Stimulated activated CD4-positive, alpha-beta T cell treated with anti-CD3 and anti-CD28 coated beads, Interleukin-15, amount 100 ng/mL, for 1 hour (primary cell): ENCODE data around the gene CMTM1.

Experiments used
- DNase-seq, 2 donors: peaks; one replicate each; pipeline ENCODE4 v3.0.0-alpha.2; 2020; ENCODE audit warnings: low read depth in 1 of 2, low spot score in 1 of 2

Gene CMTM1

GRCh38 chr16:66538910-66539309 lies 27.3 kb upstream of the CMTM1 start:
- no peak for DNase-seq

- DNase-seq = no peak
Measured at GRCh38 chr16:66539623-66540469, 26.4 kb upstream of the CMTM1 start.

GRCh38 chr16:66541388-66542355 lies 24.6 kb upstream of the CMTM1 start:
- DNase-seq = no peak

DNA sequence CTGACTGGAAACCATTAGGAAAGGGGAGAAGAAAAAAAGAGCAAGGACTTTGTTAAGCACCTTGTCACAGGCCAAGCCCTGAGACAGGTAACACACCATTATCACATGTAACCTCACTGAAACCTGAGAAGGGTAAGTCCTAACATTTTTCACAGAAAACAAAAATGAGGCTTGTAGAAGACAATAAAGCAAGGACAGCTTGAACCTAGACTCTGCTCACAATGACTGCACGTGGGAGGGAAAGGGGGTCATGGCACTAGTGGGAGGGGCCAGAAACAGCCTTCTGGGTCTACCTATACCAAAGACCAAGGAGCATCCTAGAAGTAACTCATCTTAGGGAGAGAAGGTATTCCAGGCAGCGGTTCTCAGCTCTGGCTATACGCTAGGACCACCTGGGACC lies 23.8 kb upstream of the CMTM1 start:
- DNase-seq = no peak

GRCh38 chr16:66543541-66543940 lies 22.7 kb upstream of the CMTM1 start:
- no peak for DNase-seq

DNA sequence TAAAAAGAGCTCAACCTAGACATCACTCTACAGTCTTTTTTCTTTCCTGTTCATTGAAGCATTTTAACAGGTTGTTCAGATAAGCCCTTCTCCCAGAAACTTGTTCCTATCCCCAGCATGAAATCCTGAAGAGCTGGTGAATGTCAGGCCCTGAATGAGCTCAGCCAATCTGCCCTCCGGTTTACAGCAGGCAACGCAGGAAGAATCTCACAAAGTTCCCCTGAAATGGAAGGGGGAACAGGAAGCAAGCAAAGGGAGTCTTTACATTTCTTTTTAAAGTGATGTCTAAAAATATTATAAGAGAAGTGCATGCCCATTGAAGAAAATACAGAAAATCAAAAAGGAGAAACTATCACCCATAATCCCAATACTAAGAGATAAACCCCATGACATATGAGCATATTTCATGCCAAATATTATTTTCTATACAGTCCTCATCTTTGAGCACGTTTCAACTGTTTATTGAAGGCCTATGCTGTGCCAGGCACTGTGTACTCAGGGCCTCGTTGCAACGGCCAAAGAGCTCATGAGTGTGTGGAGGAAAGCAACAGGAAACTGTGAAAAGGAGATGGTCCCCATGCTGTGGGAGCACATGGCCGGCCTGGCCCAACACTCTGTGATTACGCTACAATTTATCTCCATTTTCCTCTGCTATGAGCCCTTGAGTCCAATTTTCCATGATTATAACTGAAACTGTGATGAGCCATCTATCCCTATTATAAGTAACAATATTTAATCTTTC lies 22.1 kb upstream of the CMTM1 start:
- no peak for DNase-seq

DNA sequence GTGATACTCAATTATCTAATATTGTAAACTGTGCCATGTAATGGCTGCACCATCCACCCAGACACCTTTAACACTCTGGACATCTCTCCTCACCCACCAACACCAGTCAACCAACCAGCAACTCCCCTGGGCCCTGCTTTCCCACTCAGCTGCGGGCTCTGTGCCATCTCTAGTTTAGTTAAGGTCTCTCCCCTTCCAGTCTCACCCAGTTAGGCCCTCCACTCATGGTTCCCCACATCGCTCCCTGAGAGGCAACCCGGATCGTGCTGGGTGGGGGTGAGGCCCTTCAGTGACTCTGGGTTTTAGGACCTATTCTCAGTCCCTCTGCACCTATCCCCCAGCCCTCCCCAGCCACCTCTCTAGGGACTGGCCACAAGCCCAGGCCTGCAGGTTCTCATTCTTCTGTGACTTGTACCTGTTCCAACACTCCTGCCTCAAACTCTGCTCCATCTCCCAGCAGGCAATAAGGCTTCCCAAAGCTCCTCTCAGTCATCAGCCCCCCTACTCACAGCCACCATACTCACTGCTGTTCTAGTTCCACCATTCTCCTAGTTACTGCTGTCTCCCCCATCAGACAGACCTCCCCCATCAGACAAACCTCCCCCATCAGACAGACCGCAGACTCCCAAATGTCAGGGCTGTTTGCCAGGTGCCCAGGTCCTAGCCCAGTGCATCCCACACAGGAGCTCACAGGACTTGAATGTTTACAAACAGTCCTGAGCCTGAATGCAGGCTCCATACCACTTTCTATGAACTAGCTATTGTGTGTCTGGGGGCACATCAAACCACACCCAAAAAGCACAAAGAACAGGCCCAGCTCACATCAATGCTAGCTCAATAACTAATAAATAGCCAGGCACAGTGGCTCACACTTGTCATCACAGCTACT lies 18.9 kb upstream of the CMTM1 start:
- DNase-seq = no peak

DNA sequence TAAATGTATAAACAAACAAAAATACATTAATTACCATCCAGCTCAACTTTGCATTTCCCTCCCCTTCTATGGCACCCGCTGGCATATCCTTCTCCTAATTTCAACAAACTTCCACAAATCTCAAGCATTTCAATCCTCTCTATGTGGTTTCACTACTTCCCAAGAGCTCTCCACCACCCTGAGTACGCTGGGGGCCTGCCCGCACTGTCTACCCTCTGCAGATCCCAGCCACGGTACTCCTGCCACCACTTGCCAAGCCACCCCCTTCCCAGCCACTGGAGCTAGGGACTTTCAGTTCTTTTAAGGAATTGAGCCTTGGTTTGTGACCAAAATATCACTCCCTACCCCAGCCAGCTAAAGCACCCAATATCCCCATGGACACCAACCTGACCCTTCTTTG lies 18.2 kb upstream of the CMTM1 start:
- DNase-seq = no peak

- DNase-seq = no peak
Measured at GRCh38 chr16:66548868-66549267, 17.4 kb upstream of the CMTM1 start.

- peak; percentile 19 to 57 for DNase-seq
Measured at GRCh38 chr16:66549284-66550131, 16.7 kb upstream of the CMTM1 start, which contains the start of gene TK2. TK2 (minus strand) TSS chr16:66550122; CDS start chr16:66550061, 61 bp downstream.

DNA sequence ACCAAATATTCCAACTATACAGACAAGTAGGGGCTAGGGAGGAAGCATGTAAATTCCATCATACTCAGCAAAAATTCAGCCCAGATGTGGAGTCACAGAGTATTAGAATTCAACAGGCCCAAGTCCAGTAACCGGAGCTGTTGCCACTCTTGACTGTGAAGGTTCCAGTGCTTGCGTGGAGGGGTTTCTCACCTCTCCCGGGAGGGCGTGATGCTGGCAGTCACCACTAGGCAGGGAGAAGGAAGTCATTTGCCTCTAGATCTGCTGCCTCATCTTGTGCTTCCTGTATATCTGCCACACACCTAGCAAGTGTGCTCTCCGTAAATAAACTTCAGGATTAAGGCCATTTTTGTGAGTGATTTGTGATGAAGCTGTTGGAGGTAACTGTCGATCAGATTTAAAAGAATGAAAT lies 14.9 kb upstream of the CMTM1 start:
- peak; percentile 21 to 35 for DNase-seq

DNA sequence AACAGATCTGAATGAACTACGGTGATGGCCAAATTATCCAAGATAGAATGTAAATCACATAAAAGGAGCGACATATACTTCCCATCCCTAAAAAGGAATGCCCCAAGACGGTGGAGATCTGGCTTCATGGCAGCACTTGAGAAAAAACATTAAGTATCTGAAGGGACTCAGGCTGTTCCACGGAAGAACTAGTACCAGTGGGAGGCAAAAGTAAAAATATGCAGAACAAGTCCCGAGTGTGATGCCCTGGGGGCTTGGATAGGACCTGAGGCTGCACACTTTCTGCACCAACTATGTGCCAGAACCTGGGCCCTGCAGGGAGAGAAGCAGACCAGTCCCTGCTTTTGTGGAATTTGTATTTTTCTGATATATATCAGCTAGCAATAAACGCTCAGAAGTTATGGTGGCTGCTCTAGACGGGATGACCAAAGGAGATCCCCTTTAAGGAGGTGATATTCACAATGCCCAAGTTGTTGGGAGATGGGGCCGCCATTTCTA lies 14.4 kb upstream of the CMTM1 start:
- no peak for DNase-seq

- peak; percentile 84 to 89 for DNase-seq
Measured at GRCh38 chr16:66552286-66553177, 13.7 kb upstream of the CMTM1 start, which contains the start of gene CKLF. CKLF (plus strand) TSS chr16:66552576; CDS start chr16:66552716, 140 bp downstream.

GRCh38 chr16:66553223-66553622 lies 13.0 kb upstream of the CMTM1 start:
- no peak for DNase-seq

- no peak for DNase-seq
Measured at GRCh38 chr16:66554021-66554420, 12.2 kb upstream of the CMTM1 start.

DNA sequence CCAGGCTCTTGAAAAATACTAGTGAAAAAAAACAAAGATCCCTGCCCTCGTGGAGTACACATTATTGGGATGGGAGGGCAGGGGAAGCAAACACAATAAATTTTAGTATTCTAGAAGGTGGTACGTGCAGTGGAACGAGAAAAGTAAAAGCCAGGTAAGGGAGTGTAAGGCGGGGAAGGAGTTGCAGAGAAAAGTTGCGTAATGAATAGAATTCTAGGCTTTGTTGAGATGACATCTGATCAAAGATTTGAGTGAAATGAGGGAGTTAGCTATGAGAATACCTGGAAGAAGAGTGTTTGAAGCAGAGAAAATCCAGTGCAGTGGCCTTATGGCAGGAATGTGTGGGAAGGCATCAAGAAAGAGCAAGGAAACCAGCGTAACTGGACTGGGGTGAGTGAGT lies 11.7 kb upstream of the CMTM1 start:
- DNase-seq = no peak

DNA sequence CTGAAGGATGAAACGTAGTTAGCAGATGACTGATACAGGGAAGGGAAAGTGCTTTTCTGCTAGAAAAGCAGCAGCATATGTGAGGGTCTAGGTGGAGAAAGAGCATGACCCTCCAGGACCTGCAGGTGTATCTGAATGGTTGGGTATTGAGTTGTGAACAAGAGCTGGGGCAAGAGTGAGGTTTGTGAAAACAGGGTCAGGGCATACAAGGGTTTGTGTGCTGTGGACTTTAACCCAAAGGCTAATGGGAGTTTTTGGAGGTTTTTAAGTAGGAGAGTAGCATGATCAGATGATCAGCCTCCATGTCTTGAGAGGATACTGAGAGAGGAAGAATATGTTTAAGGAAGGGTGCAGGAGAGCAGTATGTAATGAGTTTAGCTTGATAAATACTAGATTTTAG lies 6.1 kb upstream of the CMTM1 start:
- DNase-seq = no peak
